Loucy (cell line): ENCODE measurements around the gene DHX40.

Experiments
- H2AFZ ChIP-seq: fragments of 200-600 bp; sonication (generic); 2 replicates; pipeline ENCODE4 v1.6.0; 2016; ENCODE audit warnings: antibody characterized with exemption, mild to moderate bottlenecking, low read length, moderate library complexity
- H3F3A ChIP-seq: fragments of 200-600 bp; 2 replicates; pipeline ENCODE4 v1.6.0; 2016; ENCODE audit warnings: antibody characterized with exemption, low read depth, mild to moderate bottlenecking
- H3K27me3 ChIP-seq: fragments of 200-600 bp; sonication (generic); 2 replicates; pipeline ENCODE4 v1.6.1; 2014; ENCODE audit warnings: low read length, mild to moderate bottlenecking; ENCODE audit not compliant: insufficient read depth, poor library complexity, severe bottlenecking
- H3K36me3 ChIP-seq: fragments of 200-600 bp; sonication (generic); 2 replicates; pipeline ENCODE4 v1.6.1; 2016; ENCODE audit warnings: low read length; ENCODE audit not compliant: insufficient read depth
- H3K4me1 ChIP-seq: fragments of 200-600 bp; sonication (generic); 2 replicates; pipeline ENCODE4 v1.5.1; 2014; ENCODE audit warnings: low read length, mild to moderate bottlenecking; ENCODE audit not compliant: insufficient read depth, poor library complexity, severe bottlenecking
- H3K4me2 ChIP-seq: fragments of 200-600 bp; sonication (generic); 2 replicates; pipeline ENCODE4 v1.6.0; 2014; ENCODE audit warnings: antibody characterized with exemption, low read length, low read depth, mild to moderate bottlenecking; ENCODE audit not compliant: poor library complexity, severe bottlenecking
- H3K4me3 ChIP-seq: fragments of 200-600 bp; sonication (generic); 2 replicates; pipeline ENCODE4 v1.5.1; 2014; ENCODE audit warnings: low read length, mild to moderate bottlenecking, mixed read lengths; ENCODE audit not compliant: poor library complexity, severe bottlenecking
- H3K79me2 ChIP-seq: fragments of 200-600 bp; sonication (generic); 2 replicates; pipeline ENCODE4 v1.6.1; 2014; ENCODE audit warnings: low read length; ENCODE audit not compliant: insufficient read depth
- H3K9ac ChIP-seq: fragments of 200-600 bp; sonication (generic); 2 replicates; pipeline ENCODE4 v1.6.0; 2014; ENCODE audit warnings: mild to moderate bottlenecking, low read depth, low read length, moderate library complexity; ENCODE audit not compliant: poor library complexity, severe bottlenecking
- H3K9me2 ChIP-seq: fragments of 200-600 bp; sonication (generic); replicated peaks from 2 replicates; pipeline ENCODE4 v1.6.1; 2016; ENCODE audit warnings: low read depth, low read length, mixed read lengths
- H3K9me3 ChIP-seq: fragments of 200-600 bp; sonication (generic); 2 replicates; pipeline ENCODE4 v1.6.1; 2014; ENCODE audit warnings: mild to moderate bottlenecking, antibody characterized with exemption, low read length, low read depth; ENCODE audit not compliant: insufficient read depth
- H4K20me1 ChIP-seq: fragments of 200-600 bp; sonication (generic); 2 replicates; pipeline ENCODE4 v1.6.0; 2014; ENCODE audit warnings: antibody characterized with exemption, low read length, mild to moderate bottlenecking; ENCODE audit not compliant: insufficient read depth, poor library complexity, severe bottlenecking
- EZH2phosphoT487 ChIP-seq: fragments of 200-600 bp; IDR thresholded peaks from 2 replicates; pipeline ENCODE4 v1.6.1; 2018; ENCODE audit warnings: antibody characterized with exemption, mild to moderate bottlenecking, moderate library complexity, borderline replicate concordance
- TF ChIP-seq, protein P1 (sequence below): fragments of 200-600 bp; sonication (generic); conservative IDR thresholded peaks from 2 replicates; pipeline ENCODE4 v1.5.1; 2014; ENCODE audit warnings: mild to moderate bottlenecking, antibody characterized with exemption, low read length

Gene DHX40, protein sequence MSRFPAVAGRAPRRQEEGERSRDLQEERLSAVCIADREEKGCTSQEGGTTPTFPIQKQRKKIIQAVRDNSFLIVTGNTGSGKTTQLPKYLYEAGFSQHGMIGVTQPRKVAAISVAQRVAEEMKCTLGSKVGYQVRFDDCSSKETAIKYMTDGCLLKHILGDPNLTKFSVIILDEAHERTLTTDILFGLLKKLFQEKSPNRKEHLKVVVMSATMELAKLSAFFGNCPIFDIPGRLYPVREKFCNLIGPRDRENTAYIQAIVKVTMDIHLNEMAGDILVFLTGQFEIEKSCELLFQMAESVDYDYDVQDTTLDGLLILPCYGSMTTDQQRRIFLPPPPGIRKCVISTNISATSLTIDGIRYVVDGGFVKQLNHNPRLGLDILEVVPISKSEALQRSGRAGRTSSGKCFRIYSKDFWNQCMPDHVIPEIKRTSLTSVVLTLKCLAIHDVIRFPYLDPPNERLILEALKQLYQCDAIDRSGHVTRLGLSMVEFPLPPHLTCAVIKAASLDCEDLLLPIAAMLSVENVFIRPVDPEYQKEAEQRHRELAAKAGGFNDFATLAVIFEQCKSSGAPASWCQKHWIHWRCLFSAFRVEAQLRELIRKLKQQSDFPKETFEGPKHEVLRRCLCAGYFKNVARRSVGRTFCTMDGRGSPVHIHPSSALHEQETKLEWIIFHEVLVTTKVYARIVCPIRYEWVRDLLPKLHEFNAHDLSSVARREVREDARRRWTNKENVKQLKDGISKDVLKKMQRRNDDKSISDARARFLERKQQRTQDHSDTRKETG

DNA sequence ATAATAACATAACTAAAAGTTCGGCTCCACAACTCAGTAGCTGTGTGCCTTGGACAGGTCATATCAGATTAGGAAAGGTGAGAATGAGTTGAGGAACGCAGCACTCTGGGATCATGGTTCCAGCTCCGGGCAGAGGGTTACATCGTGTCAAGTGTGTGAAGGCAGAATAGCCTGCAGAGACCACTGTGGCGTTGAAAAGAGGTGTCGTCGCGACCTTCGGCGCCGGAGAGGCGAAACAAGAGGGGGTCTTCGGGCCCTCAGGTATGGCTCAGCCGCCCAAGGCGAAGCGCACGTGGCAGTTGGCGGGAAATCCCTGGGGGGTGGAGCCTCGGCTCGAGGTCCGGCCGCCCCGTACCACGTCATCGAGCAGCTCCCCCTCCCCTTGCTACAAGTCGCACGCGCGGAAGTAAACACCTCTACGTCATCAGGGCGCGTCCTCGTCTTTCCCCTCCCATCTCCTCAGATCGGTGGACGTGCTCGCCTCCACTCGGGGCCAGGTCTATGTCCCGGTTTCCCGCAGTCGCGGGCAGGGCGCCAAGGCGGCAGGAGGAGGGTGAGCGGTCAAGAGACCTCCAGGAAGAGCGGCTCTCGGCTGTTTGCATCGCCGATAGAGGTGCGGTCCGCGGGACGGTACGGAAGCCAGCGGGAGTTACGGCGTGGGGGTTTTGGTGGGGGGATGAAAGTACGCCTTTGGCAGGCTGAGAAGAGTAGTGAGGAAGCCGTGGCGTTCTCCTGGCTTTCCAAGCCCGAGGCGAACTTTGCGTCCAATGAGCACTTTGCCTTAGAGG lies at the start of gene DHX40:
DHX40 (plus strand) TSS at position 440 of the 788 bp plus-strand sequence; CDS start at position 502, 62 bp downstream.
- H3K27me3 ChIP-seq, result no peaks in the 10 kb centered on the region
- H4K20me1 ChIP-seq, result no peaks in the 10 kb centered on the region
- H3K9ac ChIP-seq, result peak within 1 kb of the TSS; percentile 74
- H3K4me1 ChIP-seq, result peaks cover 19% of the 10 kb centered on the region
- H3K9me3 ChIP-seq, result no peaks in the 10 kb centered on the region
- H3K79me2 ChIP-seq, result peaks cover 22% of the 10 kb centered on the region
- peak within 1 kb of the TSS; percentile 100 for H2AFZ ChIP-seq
- no peaks in the 10 kb centered on the region for H3K9me2 ChIP-seq
- peak within 1 kb of the TSS; percentile 95 for H3K4me2 ChIP-seq
- H3K36me3 ChIP-seq, result no peaks in the 10 kb centered on the region
- no peak for TF ChIP-seq EZH2phosphoT487
- TF ChIP-seq, protein P1, sequence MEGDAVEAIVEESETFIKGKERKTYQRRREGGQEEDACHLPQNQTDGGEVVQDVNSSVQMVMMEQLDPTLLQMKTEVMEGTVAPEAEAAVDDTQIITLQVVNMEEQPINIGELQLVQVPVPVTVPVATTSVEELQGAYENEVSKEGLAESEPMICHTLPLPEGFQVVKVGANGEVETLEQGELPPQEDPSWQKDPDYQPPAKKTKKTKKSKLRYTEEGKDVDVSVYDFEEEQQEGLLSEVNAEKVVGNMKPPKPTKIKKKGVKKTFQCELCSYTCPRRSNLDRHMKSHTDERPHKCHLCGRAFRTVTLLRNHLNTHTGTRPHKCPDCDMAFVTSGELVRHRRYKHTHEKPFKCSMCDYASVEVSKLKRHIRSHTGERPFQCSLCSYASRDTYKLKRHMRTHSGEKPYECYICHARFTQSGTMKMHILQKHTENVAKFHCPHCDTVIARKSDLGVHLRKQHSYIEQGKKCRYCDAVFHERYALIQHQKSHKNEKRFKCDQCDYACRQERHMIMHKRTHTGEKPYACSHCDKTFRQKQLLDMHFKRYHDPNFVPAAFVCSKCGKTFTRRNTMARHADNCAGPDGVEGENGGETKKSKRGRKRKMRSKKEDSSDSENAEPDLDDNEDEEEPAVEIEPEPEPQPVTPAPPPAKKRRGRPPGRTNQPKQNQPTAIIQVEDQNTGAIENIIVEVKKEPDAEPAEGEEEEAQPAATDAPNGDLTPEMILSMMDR, result no peak
- peak within 1 kb of the TSS; percentile 100 for H3K4me3 ChIP-seq
- no peaks in the 10 kb centered on the region for H3F3A ChIP-seq

DNA sequence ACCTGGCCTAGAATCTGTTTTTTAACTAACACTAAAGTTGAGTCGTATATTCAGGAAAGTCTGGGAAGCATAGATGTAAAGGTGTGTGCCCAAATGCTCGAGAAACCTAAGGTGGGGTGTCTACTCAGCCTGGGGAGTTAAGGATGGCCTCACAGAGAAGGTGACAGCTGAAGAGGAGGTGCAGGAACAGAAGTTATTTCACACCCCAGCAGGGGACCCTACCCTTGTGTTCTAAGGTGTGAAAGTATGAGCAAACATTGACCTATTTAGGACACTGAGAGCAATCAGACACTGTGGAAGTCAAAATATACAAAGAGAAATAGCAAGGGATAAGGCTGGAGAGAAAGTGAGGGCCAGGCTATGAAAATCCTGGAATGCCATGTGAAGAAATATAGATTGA lies 49.0 kb upstream of the DHX40 start:
- H3K4me3 ChIP-seq, result no peak overlapping the region
- peaks cover 5% of the 10 kb centered on the region for H3K4me1 ChIP-seq
- no peak for TF ChIP-seq EZH2phosphoT487
- TF ChIP-seq, protein P1, result no peak
- H4K20me1 ChIP-seq, result no peaks in the 10 kb centered on the region
- H3K27me3 ChIP-seq, result no peaks in the 10 kb centered on the region
- H3K9me2 ChIP-seq, result no peaks in the 10 kb centered on the region
- no peaks in the 10 kb centered on the region for H3F3A ChIP-seq
- H3K36me3 ChIP-seq, result no peaks in the 10 kb centered on the region
- H3K9ac ChIP-seq, result no peak overlapping the region
- H3K4me2 ChIP-seq, result no peak overlapping the region
- no peaks in the 10 kb centered on the region for H3K9me3 ChIP-seq
- no peaks in the 10 kb centered on the region for H3K79me2 ChIP-seq
- H2AFZ ChIP-seq, result 0 out of 2 replicates have a peak overlapping the region, but pooled peaks have one; percentile 36

DNA sequence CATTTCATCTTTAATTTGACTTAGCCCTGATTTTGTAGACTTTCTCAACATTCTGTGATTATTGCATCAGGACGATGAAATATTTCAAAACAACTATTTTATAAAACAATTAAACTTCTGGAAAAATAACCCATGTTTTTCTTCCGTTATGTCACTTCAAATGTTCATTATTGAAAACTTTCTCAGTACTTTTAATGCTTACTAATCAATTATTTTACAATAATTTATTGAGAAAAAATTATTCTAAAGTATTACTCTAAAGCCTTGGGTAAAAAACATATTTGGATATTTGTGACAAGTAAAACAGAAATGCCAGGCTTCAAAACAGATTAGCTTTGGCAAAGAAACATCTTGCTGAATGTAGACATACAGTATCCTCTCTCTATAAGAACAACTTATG lies 46.3 kb upstream of the DHX40 start:
- no peaks in the 10 kb centered on the region for H3K79me2 ChIP-seq
- no peak overlapping the region for H3K9ac ChIP-seq
- H3K9me2 ChIP-seq, result no peaks in the 10 kb centered on the region
- H4K20me1 ChIP-seq, result no peaks in the 10 kb centered on the region
- TF ChIP-seq, protein P1, result no peak
- no peak for TF ChIP-seq EZH2phosphoT487
- no peak overlapping the region for H3K4me3 ChIP-seq
- no peaks in the 10 kb centered on the region for H3K9me3 ChIP-seq
- H3K27me3 ChIP-seq, result no peaks in the 10 kb centered on the region
- no peak overlapping the region for H3K4me2 ChIP-seq
- no peak overlapping the region for H2AFZ ChIP-seq
- peaks cover 5% of the 10 kb centered on the region for H3K4me1 ChIP-seq
- H3K36me3 ChIP-seq, result no peaks in the 10 kb centered on the region
- no peaks in the 10 kb centered on the region for H3F3A ChIP-seq
